Activated CD4-positive, alpha-beta T cell treated with anti-CD3 and anti-CD28 coated beads for 36 hours (primary cell): ENCODE measurements around the gene RASGRF2. TPM values are rescaled to one million over a fixed set of nuclear protein-coding genes. Genes with fewer than 3 reads are reported as not detected.

Experiments
- ATAC-seq: fragments of 200-7000 bp; cut with Tn5 transposase; one replicate; pipeline ENCODE4 v1.10.0; 2021; ENCODE audit warnings: mild to moderate bottlenecking, moderate library complexity
- CTCF ChIA-PET: fragments of 350-600 bp; sonication (Branson Sonifier 250); formaldehyde crosslinking; loops from one replicate; lab custom pipeline; 2021; ENCODE audit warnings: antibody characterized with exemption; lab: Charles Lee
- POLR2A ChIA-PET: fragments of 350-600 bp; sonication (Branson Sonifier 250); formaldehyde crosslinking; loops from one replicate; lab custom pipeline; 2021; ENCODE audit warnings: antibody characterized with exemption, inconsistent platforms; lab: Charles Lee
- DNase-seq: peaks from one replicate; pipeline ENCODE4 v3.0.0-alpha.2; 2020
- H3K27ac Mint-ChIP-seq: one replicate; pipeline ENCODE4 v1.8.0; 2021; ENCODE audit warnings: mixed read lengths
- H3K27me3 Mint-ChIP-seq: one replicate; pipeline ENCODE4 v1.8.0; 2021; ENCODE audit warnings: mixed read lengths
- H3K36me3 Mint-ChIP-seq: one replicate; pipeline ENCODE4 v1.8.0; 2021; ENCODE audit warnings: low read depth, mixed read lengths
- H3K4me1 Mint-ChIP-seq: one replicate; pipeline ENCODE4 v1.8.0; 2021; ENCODE audit warnings: mixed read lengths
- H3K4me3 Mint-ChIP-seq: one replicate; pipeline ENCODE4 v1.8.0; 2021; ENCODE audit warnings: mild to moderate bottlenecking, moderate library complexity, mixed read lengths
- H3K9me3 Mint-ChIP-seq: one replicate; pipeline ENCODE4 v1.8.0; 2021; ENCODE audit warnings: low read depth, mixed read lengths
- intact Hi-C, 2 experiments: fragments of 100-400 bp; cut with DNase I in 1 of 2; cut with micrococcal nuclease in 1 of 2; formaldehyde crosslinking; loops; one replicate each; pipeline versions ENCODE4 v1.14.2 to v1.15.1; 2022 to 2024; cut with DNase I, micrococcal nuclease
- total RNA-seq, 2 experiments: library from RNA; stranded (reverse); gene quantifications; one replicate each; pipeline ENCODE4 v1.2.3, GENCODE V29; 2021

Gene RASGRF2
- total RNA-seq, 2 experiments from 2014 or later: 8.2 to 14.2 TPM

- no peak overlapping the region for H3K4me3 Mint-ChIP-seq
- CTCF ChIA-PET: interaction anchor here (0.6 to 0.9 kb wide), 2 partner anchors 9 to 135 kb away, joined by 3 to 4 read pairs; no protein-coding TSS in a partner anchor
- H3K27me3 Mint-ChIP-seq: no peaks in the 10 kb centered on the region
- DNase-seq (no peak), ATAC-seq (no peak)
- no peak overlapping the region for H3K27ac Mint-ChIP-seq
- no peaks in the 10 kb centered on the region for H3K9me3 Mint-ChIP-seq
- peaks cover 2% of the 10 kb centered on the region for H3K36me3 Mint-ChIP-seq
- no peaks in the 10 kb centered on the region for H3K4me1 Mint-ChIP-seq
- intact Hi-C loops: no loop called here
- POLR2A ChIA-PET: interaction anchor here (0.6 kb wide), 1 partner anchor 55 kb away, joined by 5 read pairs; no protein-coding TSS in a partner anchor
Measured at GRCh38 chr5:81241001-81241400, 280.8 kb downstream of the RASGRF2 start.

GRCh38 chr5:81241961-81242648 is 281.9 kb downstream of the RASGRF2 start:
- DNase-seq (no peak), ATAC-seq (no peak)
- H3K4me1 Mint-ChIP-seq: no peaks in the 10 kb centered on the region
- no peak overlapping the region for H3K4me3 Mint-ChIP-seq
- no peaks in the 10 kb centered on the region for H3K9me3 Mint-ChIP-seq
- intact Hi-C loops: no loop called here
- CTCF ChIA-PET: interaction anchor here (0.6 to 0.9 kb wide), 2 partner anchors 10 to 47 kb away, joined by 3 to 4 read pairs; no protein-coding TSS in a partner anchor
- H3K27me3 Mint-ChIP-seq: no peaks in the 10 kb centered on the region
- no peak overlapping the region for H3K27ac Mint-ChIP-seq
- peaks cover 2% of the 10 kb centered on the region for H3K36me3 Mint-ChIP-seq
- POLR2A ChIA-PET: no interaction called here

- no peak for ATAC-seq
- no peak for DNase-seq
- intact Hi-C loops: no loop called here
- Mint-ChIP-seq H3K4me3 (no peak overlapping the region), H3K9me3 (no peaks in the 10 kb centered on the region), H3K27me3 (no peaks in the 10 kb centered on the region), H3K36me3 (peaks cover 2% of the 10 kb centered on the region), H3K27ac (no peak overlapping the region), H3K4me1 (no peaks in the 10 kb centered on the region)
- ChIA-PET CTCF (no interaction called here), POLR2A (no interaction called here)
Measured at GRCh38 chr5:81242906-81243436, 282.8 kb downstream of the RASGRF2 start.

- ChIA-PET POLR2A (no interaction called here), CTCF (no interaction called here)
- Mint-ChIP-seq H3K4me3 (no peak overlapping the region), H3K27me3 (no peaks in the 10 kb centered on the region), H3K27ac (no peak overlapping the region), H3K4me1 (no peaks in the 10 kb centered on the region), H3K36me3 (no peaks in the 10 kb centered on the region), H3K9me3 (no peaks in the 10 kb centered on the region)
- DNase-seq (no peak), ATAC-seq (no peak)
- intact Hi-C loops: no loop called here
Measured at GRCh38 chr5:81244451-81244850, 284.3 kb downstream of the RASGRF2 start.

- H3K27ac Mint-ChIP-seq: no peak overlapping the region
- H3K4me1 Mint-ChIP-seq: no peaks in the 10 kb centered on the region
- CTCF ChIA-PET: no interaction called here
Measured at GRCh38 chr5:81245871-81246235, 285.7 kb downstream of the RASGRF2 start.

GRCh38 chr5:81246697-81247096 is 286.5 kb downstream of the RASGRF2 start:
- CTCF ChIA-PET: no interaction called here

More at GRCh38 chr5:81245871-81246235, 285.7 kb downstream of the RASGRF2 start:
- POLR2A ChIA-PET: no interaction called here
- Mint-ChIP-seq H3K4me3 (no peak overlapping the region), H3K9me3 (peaks cover 2% of the 10 kb centered on the region), H3K36me3 (peaks cover 7% of the 10 kb centered on the region), H3K27me3 (no peaks in the 10 kb centered on the region)
- ATAC-seq (no peak), DNase-seq (no peak)
- intact Hi-C loops: no loop called here

GRCh38 chr5:81247441-81247972 is 287.3 kb downstream of the RASGRF2 start:
- intact Hi-C loops: no loop called here
- no peaks in the 10 kb centered on the region for H3K27me3 Mint-ChIP-seq
- no peak overlapping the region for H3K4me3 Mint-ChIP-seq
- no peaks in the 10 kb centered on the region for H3K4me1 Mint-ChIP-seq
- ATAC-seq (no peak), DNase-seq (no peak)
- peaks cover 2% of the 10 kb centered on the region for H3K9me3 Mint-ChIP-seq
- H3K27ac Mint-ChIP-seq: no peak overlapping the region
- ChIA-PET CTCF (interaction anchor here (0.6 kb wide), 1 partner anchor 595 kb away, joined by 3 read pairs; no protein-coding TSS in a partner anchor), POLR2A (no interaction called here)
- H3K36me3 Mint-ChIP-seq: peaks cover 9% of the 10 kb centered on the region

More at GRCh38 chr5:81246697-81247096, 286.5 kb downstream of the RASGRF2 start:
- peaks cover 9% of the 10 kb centered on the region for H3K36me3 Mint-ChIP-seq
- peaks cover 2% of the 10 kb centered on the region for H3K9me3 Mint-ChIP-seq
- H3K27me3 Mint-ChIP-seq: no peaks in the 10 kb centered on the region
- ATAC-seq (no peak), DNase-seq (no peak)
- POLR2A ChIA-PET: no interaction called here
- H3K4me1 Mint-ChIP-seq: no peaks in the 10 kb centered on the region
- intact Hi-C loops: no loop called here
- no peak overlapping the region for H3K27ac Mint-ChIP-seq
- H3K4me3 Mint-ChIP-seq: no peak overlapping the region

- no peaks in the 10 kb centered on the region for H3K27me3 Mint-ChIP-seq
- ChIA-PET CTCF (interaction anchor here (0.9 kb wide), 1 partner anchor 65 kb away, joined by 3 read pairs; no protein-coding TSS in a partner anchor), POLR2A (no interaction called here)
- no peak for ATAC-seq
- intact Hi-C loops: no loop called here
- H3K27ac Mint-ChIP-seq: no peak overlapping the region
- H3K4me3 Mint-ChIP-seq: no peak overlapping the region
- H3K36me3 Mint-ChIP-seq: peaks cover 9% of the 10 kb centered on the region
- H3K9me3 Mint-ChIP-seq: peaks cover 2% of the 10 kb centered on the region
- no peak for DNase-seq
- H3K4me1 Mint-ChIP-seq: no peaks in the 10 kb centered on the region
Measured at GRCh38 chr5:81249240-81249639, 289.1 kb downstream of the RASGRF2 start.

GRCh38 chr5:81250004-81250403 is 289.8 kb downstream of the RASGRF2 start:
- Mint-ChIP-seq H3K27ac (no peak overlapping the region), H3K4me1 (no peaks in the 10 kb centered on the region), H3K4me3 (no peak overlapping the region), H3K36me3 (peaks cover 9% of the 10 kb centered on the region), H3K9me3 (peaks cover 2% of the 10 kb centered on the region), H3K27me3 (no peaks in the 10 kb centered on the region)
- POLR2A ChIA-PET: no interaction called here
- intact Hi-C loops: no loop called here
- CTCF ChIA-PET: interaction anchor here (0.9 kb wide), 1 partner anchor 64 kb away, joined by 3 read pairs; no protein-coding TSS in a partner anchor
- DNase-seq: no peak
- ATAC-seq: no peak

- ATAC-seq (no peak), DNase-seq (no peak)
- Mint-ChIP-seq H3K9me3 (peaks cover 2% of the 10 kb centered on the region), H3K27me3 (no peaks in the 10 kb centered on the region), H3K4me3 (no peak overlapping the region), H3K4me1 (no peaks in the 10 kb centered on the region), H3K36me3 (peaks cover 11% of the 10 kb centered on the region), H3K27ac (no peak overlapping the region)
- ChIA-PET CTCF (no interaction called here), POLR2A (no interaction called here)
- intact Hi-C loops: no loop called here
Measured at GRCh38 chr5:81251922-81252321, 291.8 kb downstream of the RASGRF2 start.

- ChIA-PET CTCF (interaction anchor here (0.5 kb wide), 1 partner anchor 128 kb away, joined by 3 read pairs; no protein-coding TSS in a partner anchor), POLR2A (no interaction called here)
- peaks cover 11% of the 10 kb centered on the region for H3K36me3 Mint-ChIP-seq
- intact Hi-C loops: no loop called here
- no peak overlapping the region for H3K4me3 Mint-ChIP-seq
- peaks cover 2% of the 10 kb centered on the region for H3K9me3 Mint-ChIP-seq
- H3K27me3 Mint-ChIP-seq: no peaks in the 10 kb centered on the region
- ATAC-seq (no peak), DNase-seq (no peak)
- no peak overlapping the region for H3K27ac Mint-ChIP-seq
- H3K4me1 Mint-ChIP-seq: no peaks in the 10 kb centered on the region
Measured at GRCh38 chr5:81252904-81253303, 292.7 kb downstream of the RASGRF2 start.

GRCh38 chr5:81253875-81254274 is 293.7 kb downstream of the RASGRF2 start:
- no peak overlapping the region for H3K27ac Mint-ChIP-seq
- no peak for DNase-seq
- peaks cover 2% of the 10 kb centered on the region for H3K9me3 Mint-ChIP-seq
- ATAC-seq: no peak
- no peaks in the 10 kb centered on the region for H3K4me1 Mint-ChIP-seq
- intact Hi-C loops: no loop called here
- H3K36me3 Mint-ChIP-seq: peaks cover 11% of the 10 kb centered on the region
- H3K27me3 Mint-ChIP-seq: no peaks in the 10 kb centered on the region
- no peak overlapping the region for H3K4me3 Mint-ChIP-seq
- ChIA-PET CTCF (no interaction called here), POLR2A (no interaction called here)
